Measurements from ENCODE around the gene LTBP1. TPM values are rescaled to one million over a fixed set of nuclear protein-coding genes. Genes with fewer than 3 reads are reported as not detected.
A peak's percentile ranks its signal among the peaks of the same experiment; 100 is the strongest.

Gene LTBP1
- total RNA-seq, 4 donors from 2014 or later, result 5.1 to 12.9 (median 10.7) TPM

DNA sequence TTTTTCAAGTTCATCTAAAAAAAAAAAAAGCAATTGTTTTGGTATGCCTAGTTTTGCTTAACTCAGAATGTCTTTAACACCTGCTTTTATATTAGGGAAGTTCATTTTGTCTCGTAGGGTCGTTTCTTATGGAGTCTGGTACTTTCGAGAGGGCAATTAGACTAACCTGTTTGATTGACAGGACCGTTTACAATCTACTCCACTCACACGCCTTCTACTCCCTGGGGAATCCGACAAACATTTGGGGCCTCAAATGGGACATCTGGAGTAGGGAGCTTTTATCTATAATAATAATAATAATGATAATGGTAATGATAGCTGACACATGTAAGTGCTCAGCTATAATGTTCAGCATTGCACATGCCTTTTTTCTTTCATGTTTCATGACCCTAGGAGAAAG is 268.1 kb downstream of the LTBP1 start:
- no peak for DNase-seq
- Histone ChIP-seq H3K4me3 (replicated peaks in 1 of 3) (no peak overlapping the region), H3K4me1 (peaks cover 3% of the 10 kb centered on the region in 2 donors), H3K27me3 (no peaks in the 10 kb centered on the region), H3K9me3 (no peaks in the 10 kb centered on the region), H3K36me3 (no peaks in the 10 kb centered on the region), H3K27ac (no peak overlapping the region)
- WGBS, 2 donors, result 56 to 75% methylated on average over 6 of the region's 6 CpGs
- TF ChIP-seq, protein P1, sequence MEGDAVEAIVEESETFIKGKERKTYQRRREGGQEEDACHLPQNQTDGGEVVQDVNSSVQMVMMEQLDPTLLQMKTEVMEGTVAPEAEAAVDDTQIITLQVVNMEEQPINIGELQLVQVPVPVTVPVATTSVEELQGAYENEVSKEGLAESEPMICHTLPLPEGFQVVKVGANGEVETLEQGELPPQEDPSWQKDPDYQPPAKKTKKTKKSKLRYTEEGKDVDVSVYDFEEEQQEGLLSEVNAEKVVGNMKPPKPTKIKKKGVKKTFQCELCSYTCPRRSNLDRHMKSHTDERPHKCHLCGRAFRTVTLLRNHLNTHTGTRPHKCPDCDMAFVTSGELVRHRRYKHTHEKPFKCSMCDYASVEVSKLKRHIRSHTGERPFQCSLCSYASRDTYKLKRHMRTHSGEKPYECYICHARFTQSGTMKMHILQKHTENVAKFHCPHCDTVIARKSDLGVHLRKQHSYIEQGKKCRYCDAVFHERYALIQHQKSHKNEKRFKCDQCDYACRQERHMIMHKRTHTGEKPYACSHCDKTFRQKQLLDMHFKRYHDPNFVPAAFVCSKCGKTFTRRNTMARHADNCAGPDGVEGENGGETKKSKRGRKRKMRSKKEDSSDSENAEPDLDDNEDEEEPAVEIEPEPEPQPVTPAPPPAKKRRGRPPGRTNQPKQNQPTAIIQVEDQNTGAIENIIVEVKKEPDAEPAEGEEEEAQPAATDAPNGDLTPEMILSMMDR (IDR thresholded peaks at IDR 0.05), result no peak
- TF ChIP-seq POLR2A (IDR thresholded peaks at IDR 0.05), result no peak
- intact Hi-C loops (cut with DNase I), result no loop called here

DNA sequence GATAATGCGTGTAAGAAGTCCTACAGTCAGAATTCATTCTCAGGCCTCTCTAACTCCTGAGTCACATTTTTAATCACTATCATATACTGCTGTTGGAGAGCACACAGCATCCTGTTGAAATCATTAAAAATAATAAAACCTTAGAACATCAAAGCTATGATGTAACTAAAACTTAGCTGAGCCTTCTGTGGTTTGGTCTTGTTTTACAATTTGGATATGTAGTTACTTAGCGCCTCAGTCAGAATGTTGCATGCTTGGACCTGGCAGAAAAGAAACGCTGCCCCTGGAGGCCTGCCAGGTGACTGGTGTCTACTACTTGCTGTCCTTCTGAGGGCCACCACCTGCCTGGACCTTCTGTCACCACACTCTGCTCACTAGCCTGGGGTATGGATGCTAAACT is 268.5 kb downstream of the LTBP1 start:
- WGBS, 2 donors, result 83 to 86% methylated on average over 3 of the region's 3 CpGs
- no peak for DNase-seq
- Histone ChIP-seq H3K4me3 (replicated peaks in 1 of 3) (no peak overlapping the region), H3K4me1 (peaks cover 3 to 7% of the 10 kb centered on the region in 2 donors), H3K9me3 (no peaks in the 10 kb centered on the region), H3K27me3 (no peaks in the 10 kb centered on the region), H3K36me3 (no peaks in the 10 kb centered on the region), H3K27ac (no peak overlapping the region)
- TF ChIP-seq POLR2A (IDR thresholded peaks at IDR 0.05), result no peak
- TF ChIP-seq, protein P1 (IDR thresholded peaks at IDR 0.05), result no peak
- intact Hi-C loops (cut with DNase I), result no loop called here

DNA sequence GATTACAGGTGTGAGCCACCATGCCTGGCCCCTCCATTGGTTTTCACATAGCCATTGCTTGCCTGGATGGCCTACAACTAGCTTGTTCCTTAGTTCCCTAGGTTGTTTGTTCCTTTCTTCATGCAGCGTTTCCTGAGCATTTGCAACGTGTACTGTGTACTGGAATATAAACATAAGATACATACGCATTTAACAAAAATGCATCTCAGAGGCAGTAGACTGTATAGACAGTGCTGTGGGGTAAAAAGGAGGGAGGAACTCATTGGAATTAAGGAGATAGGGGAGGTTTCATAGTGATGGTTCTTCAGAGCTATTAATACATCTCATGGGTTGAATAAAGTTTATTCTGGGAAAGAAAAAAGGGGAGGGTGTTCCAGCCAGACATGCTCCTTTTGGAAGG is 269.2 kb downstream of the LTBP1 start:
- TF ChIP-seq, protein P1 (IDR thresholded peaks at IDR 0.05), result no peak
- no peak for TF ChIP-seq POLR2A (IDR thresholded peaks at IDR 0.05)
- Histone ChIP-seq H3K27me3 (no peaks in the 10 kb centered on the region), H3K27ac (no peak overlapping the region), H3K4me1 (peaks cover 3 to 14% of the 10 kb centered on the region in 2 donors), H3K4me3 (replicated peaks in 1 of 3) (no peak overlapping the region), H3K9me3 (no peaks in the 10 kb centered on the region), H3K36me3 (no peaks in the 10 kb centered on the region)
- intact Hi-C loops (cut with DNase I), result no loop called here
- DNase-seq, result no peak
- 95 to 96% methylated on average over 3 of the region's 3 CpGs for WGBS, 2 donors

DNA sequence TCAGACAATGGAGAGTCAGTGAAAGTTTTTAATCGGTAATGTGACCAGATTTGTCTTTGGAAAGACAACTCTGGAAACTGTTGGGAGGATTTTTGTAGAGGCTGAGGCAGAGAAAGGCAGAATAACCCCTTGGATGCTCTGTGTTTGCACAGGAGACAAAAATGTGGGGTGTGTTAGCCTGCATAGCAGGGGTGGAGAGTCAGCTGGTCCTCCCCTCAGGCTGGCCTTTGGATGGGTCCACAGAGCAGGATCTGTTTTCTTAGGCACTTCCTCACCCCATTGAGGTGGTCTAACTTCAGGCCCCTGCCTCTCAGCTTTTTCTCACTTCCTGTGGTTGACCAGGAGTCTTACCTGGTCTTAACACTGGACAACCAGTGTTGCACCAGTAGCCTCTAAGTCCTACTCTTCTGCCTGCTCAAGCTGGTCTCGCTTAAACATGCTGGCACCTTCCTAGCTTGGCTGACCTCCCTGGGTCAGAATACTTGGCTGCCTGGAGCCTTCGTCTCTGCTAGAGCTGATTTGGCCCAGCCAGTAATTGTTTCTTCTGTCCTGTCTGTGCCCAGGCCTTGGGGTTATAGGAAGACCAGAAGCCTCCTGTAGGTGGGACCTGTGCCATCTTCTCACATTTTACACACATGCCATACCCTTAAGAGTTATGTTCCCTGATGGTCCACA is 269.9 kb downstream of the LTBP1 start:
- WGBS, 2 donors, result 49 to 65% methylated on average over 3 of the region's 3 CpGs
- intact Hi-C loops (cut with DNase I), result no loop called here
- H3K27ac ChIP-seq, result peak overlapping the region in 1 of 3 donors; percentile 24
- no peaks in the 10 kb centered on the region for H3K27me3 ChIP-seq
- peak; percentile 9 to 50 for DNase-seq
- no peak overlapping the region for H3K4me3 ChIP-seq (replicated peaks in 1 of 3)
- H3K36me3 ChIP-seq, result no peaks in the 10 kb centered on the region
- TF ChIP-seq, protein P1 (IDR thresholded peaks at IDR 0.05), result no peak
- TF ChIP-seq POLR2A (IDR thresholded peaks at IDR 0.05), result no peak
- peaks cover 3 to 15% of the 10 kb centered on the region in 2 donors for H3K4me1 ChIP-seq
- H3K9me3 ChIP-seq, result no peaks in the 10 kb centered on the region

DNA sequence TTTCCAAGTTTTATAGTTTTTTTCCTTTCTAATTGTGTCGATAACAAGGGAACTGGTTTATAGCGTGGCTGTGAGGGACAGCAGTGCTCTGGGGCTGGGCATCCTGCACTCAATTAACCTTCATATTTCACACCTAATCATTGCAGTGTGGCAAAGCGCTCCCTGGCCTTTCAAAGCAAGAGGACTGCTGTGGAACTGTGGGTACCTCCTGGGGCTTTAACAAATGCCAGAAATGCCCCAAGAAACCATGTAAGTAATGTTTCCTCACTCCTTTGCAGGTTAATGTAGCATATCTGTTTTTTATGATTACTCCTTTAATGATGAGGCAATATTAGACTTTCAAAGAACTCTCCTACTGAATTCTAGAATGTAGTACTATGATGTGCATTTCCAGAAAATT is 270.7 kb downstream of the LTBP1 start:
- intact Hi-C loops (cut with DNase I), result no loop called here
- peaks cover 3 to 15% of the 10 kb centered on the region in 2 donors for H3K4me1 ChIP-seq

More for the DNA sequence above, 270.7 kb downstream of the LTBP1 start:
- Histone ChIP-seq H3K27ac (no peak overlapping the region), H3K4me3 (replicated peaks in 1 of 3) (no peak overlapping the region), H3K36me3 (no peaks in the 10 kb centered on the region), H3K27me3 (no peaks in the 10 kb centered on the region), H3K9me3 (no peaks in the 10 kb centered on the region)
- WGBS, 2 donors, result 90 to 98% methylated on average over 3 of the region's 3 CpGs
- no peak for DNase-seq
- no peak for TF ChIP-seq POLR2A (IDR thresholded peaks at IDR 0.05)
- TF ChIP-seq, protein P1 (IDR thresholded peaks at IDR 0.05), result no peak
